Measurements from ENCODE around the gene KRTAP12-1. TPM values are rescaled to one million over a fixed set of nuclear protein-coding genes. Genes with fewer than 3 reads are reported as not detected.
"Not testable (repeated sequence)": the region's sequence is repeated elsewhere in the genome, so short reads cannot be mapped to it uniquely, and the experiment has no call there.

Gene KRTAP12-1
- total RNA-seq, 1 donor from 2014 or later, result not detected

DNA sequence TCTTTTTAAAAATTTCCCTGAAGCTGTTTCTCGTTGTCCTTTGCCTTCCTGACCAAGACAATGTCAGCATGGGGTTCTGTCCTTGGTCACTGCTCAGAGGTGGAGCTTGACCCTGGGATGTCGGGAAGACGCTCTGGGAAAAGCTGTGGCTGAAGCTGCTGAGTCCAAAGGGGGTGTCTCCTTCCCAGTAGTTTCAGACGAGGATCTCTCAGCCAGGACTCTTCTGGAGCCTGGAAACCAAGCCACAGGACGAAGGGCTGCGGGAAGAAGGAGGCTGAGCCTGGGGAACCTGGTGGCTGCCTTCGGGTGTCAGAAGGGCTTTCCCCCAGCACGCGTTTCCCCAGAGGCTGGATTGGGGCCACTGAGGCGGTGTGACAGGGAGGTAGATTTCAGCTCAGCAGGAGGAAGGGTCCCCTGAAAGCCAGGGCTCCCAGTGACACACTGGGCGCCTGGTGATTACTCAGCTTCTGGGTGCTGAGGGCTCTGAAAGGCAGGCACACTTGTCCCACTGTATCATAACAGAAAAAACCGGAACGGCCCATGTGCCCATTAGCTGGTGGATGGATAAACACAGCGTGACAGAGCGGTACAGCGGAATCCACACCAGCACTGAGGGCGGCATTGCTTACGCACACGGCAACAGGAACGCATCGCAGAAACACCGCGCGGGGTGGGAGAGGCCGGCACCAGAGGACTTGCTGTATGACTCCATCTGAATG, 5.0 kb upstream of the KRTAP12-1 start:
- Mint-ChIP-seq H3K9me3 (ENCODE audit: unreplicated experiment) (no peaks in the 10 kb centered on the region), H3K27ac (ENCODE audit: unreplicated experiment) (no peak overlapping the region), H3K4me3 (ENCODE audit: unreplicated experiment) (no peak overlapping the region), H3K27me3 (ENCODE audit: unreplicated experiment) (peaks cover 78% of the 10 kb centered on the region), H3K36me3 (ENCODE audit: unreplicated experiment) (no peaks in the 10 kb centered on the region), H3K4me1 (ENCODE audit: unreplicated experiment) (peaks cover 15% of the 10 kb centered on the region)
- TF ChIP-seq, protein P1, sequence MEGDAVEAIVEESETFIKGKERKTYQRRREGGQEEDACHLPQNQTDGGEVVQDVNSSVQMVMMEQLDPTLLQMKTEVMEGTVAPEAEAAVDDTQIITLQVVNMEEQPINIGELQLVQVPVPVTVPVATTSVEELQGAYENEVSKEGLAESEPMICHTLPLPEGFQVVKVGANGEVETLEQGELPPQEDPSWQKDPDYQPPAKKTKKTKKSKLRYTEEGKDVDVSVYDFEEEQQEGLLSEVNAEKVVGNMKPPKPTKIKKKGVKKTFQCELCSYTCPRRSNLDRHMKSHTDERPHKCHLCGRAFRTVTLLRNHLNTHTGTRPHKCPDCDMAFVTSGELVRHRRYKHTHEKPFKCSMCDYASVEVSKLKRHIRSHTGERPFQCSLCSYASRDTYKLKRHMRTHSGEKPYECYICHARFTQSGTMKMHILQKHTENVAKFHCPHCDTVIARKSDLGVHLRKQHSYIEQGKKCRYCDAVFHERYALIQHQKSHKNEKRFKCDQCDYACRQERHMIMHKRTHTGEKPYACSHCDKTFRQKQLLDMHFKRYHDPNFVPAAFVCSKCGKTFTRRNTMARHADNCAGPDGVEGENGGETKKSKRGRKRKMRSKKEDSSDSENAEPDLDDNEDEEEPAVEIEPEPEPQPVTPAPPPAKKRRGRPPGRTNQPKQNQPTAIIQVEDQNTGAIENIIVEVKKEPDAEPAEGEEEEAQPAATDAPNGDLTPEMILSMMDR (IDR thresholded peaks at IDR 0.05), result no peak
- peak; percentile 79 for DNase-seq (ENCODE audit: extremely low spot score, unreplicated experiment)

DNA sequence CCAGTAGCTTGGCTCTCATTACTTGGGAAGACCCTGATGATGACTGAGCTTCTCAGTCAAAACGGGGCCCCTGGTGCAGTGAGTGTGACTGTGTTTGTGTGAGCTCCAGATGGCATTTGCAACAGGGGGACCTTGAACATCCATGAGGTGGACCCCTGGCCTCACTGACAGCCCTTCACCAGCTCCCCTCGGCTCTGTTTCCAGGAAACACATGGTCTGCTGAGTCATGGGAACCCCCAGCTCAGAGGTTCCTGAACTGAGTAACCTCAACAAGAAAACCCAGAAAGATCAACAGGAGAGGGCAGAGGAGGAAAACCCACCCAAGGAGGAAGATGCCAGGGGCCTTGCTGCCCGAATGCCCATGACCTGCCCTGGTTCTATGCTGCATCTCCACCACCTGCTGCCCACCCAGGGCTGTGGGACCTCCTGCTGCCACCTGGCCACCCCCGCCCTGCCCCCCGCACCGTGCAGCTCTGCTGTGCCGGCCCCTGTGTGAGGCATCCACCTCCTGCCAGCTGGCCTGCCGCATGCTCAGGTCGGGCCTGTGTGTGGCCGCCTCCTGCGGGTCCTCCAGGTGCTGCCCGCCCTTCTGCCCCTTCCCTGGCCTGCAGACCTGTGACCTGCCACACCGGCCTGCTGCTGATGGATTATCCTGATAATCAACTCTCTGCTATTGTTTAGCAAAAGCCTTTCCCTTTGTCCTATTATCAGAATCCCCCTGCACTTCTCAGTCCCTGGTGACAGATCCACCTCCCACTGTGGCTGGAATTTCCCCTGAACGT, 4.2 kb upstream of the KRTAP12-1 start:
- DNase-seq (ENCODE audit: extremely low spot score, unreplicated experiment), result peak; percentile 76
- Mint-ChIP-seq H3K27ac (ENCODE audit: unreplicated experiment) (no peak overlapping the region), H3K27me3 (ENCODE audit: unreplicated experiment) (peaks cover 76% of the 10 kb centered on the region)

DNA sequence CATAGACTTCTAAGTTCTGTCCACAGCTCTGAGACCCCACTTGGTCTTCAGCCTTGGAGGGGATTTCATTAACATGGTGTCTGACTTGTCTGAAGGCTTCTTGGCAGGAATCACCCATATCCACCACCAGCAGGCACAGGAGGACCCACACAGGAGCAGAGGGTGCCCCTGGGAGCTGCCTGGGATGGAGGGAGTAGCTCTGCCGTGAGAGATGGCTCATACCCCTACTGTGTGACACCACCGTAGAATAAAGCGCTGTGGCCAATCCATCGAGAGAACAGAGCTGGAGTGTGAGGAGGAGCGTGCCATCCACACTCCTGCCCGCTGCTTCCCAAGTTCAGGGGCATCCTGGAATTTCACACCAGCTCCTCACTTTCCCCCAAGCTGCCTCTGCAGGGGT, 3.1 kb upstream of the KRTAP12-1 start:
- not testable (repeated sequence) for H3K36me3 Mint-ChIP-seq (ENCODE audit: unreplicated experiment); H3K4me3 Mint-ChIP-seq (ENCODE audit: unreplicated experiment); H3K27ac Mint-ChIP-seq (ENCODE audit: unreplicated experiment); H3K9me3 Mint-ChIP-seq (ENCODE audit: unreplicated experiment)
- DNase-seq (ENCODE audit: extremely low spot score, unreplicated experiment), result peak; percentile 67
- Mint-ChIP-seq H3K4me1 (ENCODE audit: unreplicated experiment) (peaks cover 15% of the 10 kb centered on the region), H3K27me3 (ENCODE audit: unreplicated experiment) (peaks cover 76% of the 10 kb centered on the region)

More for the DNA sequence above, 4.2 kb upstream of the KRTAP12-1 start:
- no peaks in the 10 kb centered on the region for H3K9me3 Mint-ChIP-seq (ENCODE audit: unreplicated experiment)
- TF ChIP-seq, protein P1 (IDR thresholded peaks at IDR 0.05), result no peak
- H3K36me3 Mint-ChIP-seq (ENCODE audit: unreplicated experiment), result no peaks in the 10 kb centered on the region
- no peak overlapping the region for H3K4me3 Mint-ChIP-seq (ENCODE audit: unreplicated experiment)
- H3K4me1 Mint-ChIP-seq (ENCODE audit: unreplicated experiment), result peaks cover 15% of the 10 kb centered on the region

DNA sequence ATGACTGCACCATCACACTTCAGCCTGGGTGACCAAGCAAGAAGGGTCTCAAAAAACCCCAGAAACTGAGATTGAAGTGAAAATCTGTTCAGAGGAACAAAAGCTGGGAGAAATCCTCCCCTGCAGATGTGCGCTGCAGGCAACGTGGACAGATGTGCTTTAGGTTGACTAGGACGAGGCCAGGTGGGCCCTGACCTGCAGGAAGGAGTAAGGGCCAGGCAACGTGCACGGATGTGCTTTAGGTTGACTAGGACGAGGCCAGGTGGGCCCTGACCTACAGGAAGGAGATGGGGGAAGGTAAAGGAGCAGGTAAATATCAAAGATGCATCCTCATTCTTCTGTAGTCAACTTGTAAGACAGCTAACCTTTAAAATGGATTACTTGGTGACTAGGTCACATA, 2.5 kb upstream of the KRTAP12-1 start:
- Mint-ChIP-seq H3K4me3 (ENCODE audit: unreplicated experiment) (no peak overlapping the region), H3K27me3 (ENCODE audit: unreplicated experiment) (peaks cover 77% of the 10 kb centered on the region)

DNA sequence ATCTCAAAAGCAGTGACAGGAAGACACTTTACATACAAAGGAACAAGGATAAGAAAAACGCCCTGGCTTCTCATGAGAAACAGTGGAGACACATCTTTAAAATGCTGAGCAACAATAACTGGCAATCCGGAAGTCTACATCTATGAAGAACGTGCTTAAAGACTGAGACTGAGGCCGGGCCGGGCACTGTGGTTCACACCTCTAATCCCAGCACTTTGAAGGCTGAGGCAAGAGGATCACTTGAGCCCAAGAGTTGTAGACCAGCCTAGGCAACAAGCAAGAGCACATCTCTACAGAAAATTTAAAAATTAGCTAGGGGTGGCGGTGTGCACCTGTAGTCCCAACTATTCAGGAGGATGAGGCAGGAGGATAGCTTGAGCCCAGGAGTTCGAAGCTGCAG, 2.1 kb upstream of the KRTAP12-1 start:
- H3K27ac Mint-ChIP-seq (ENCODE audit: unreplicated experiment), result no peak overlapping the region
- peaks cover 81% of the 10 kb centered on the region for H3K27me3 Mint-ChIP-seq (ENCODE audit: unreplicated experiment)
- H3K4me1 Mint-ChIP-seq (ENCODE audit: unreplicated experiment), result peaks cover 15% of the 10 kb centered on the region
- TF ChIP-seq, protein P1 (IDR thresholded peaks at IDR 0.05), result no peak
- H3K4me3 Mint-ChIP-seq (ENCODE audit: unreplicated experiment), result no peak overlapping the region
- no peaks in the 10 kb centered on the region for H3K36me3 Mint-ChIP-seq (ENCODE audit: unreplicated experiment)
- H3K9me3 Mint-ChIP-seq (ENCODE audit: unreplicated experiment), result no peaks in the 10 kb centered on the region
- DNase-seq (ENCODE audit: extremely low spot score, unreplicated experiment), result peak; percentile 56

More for the DNA sequence above, 2.5 kb upstream of the KRTAP12-1 start:
- Mint-ChIP-seq H3K36me3 (ENCODE audit: unreplicated experiment) (no peaks in the 10 kb centered on the region), H3K4me1 (ENCODE audit: unreplicated experiment) (peaks cover 15% of the 10 kb centered on the region), H3K27ac (ENCODE audit: unreplicated experiment) (no peak overlapping the region), H3K9me3 (ENCODE audit: unreplicated experiment) (no peaks in the 10 kb centered on the region)
- TF ChIP-seq, protein P1 (IDR thresholded peaks at IDR 0.05), result no peak
- peak; percentile 34 for DNase-seq (ENCODE audit: extremely low spot score, unreplicated experiment)

Measured in osteocyte (in vitro differentiated cells).